ENCODE data around the gene CES1.
"Not testable (repeated sequence)": the region's sequence is repeated elsewhere in the genome, so short reads cannot be mapped to it uniquely, and the experiment has no call there.

DNA sequence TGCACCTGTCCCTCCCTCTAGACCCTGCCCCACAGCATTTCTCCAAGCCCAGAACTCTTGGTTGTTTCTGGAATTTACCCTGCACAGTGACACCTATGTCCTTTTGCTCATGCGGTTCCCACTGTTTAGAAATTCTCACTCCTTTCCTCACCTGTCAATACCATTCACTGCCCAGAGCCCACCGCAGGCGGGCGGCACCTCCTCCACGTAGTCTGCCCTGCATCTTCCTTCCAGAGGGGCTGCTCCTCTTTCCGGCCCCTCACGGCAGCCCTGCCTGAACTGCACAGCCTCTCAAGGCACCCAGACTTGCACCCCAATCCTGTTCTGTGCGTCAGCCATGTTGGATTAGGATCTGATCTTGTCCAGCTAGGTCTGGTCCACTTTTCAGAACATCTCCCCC is 51.4 kb downstream of the CES1 start:
- not testable (repeated sequence) for TF ChIP-seq CTCF (IDR thresholded peaks at IDR 0.05; ENCODE audit: low read depth, low read length, poor library complexity, severe bottlenecking); EZH2phosphoT487 (IDR thresholded peaks at IDR 0.05; ENCODE audit: borderline replicate concordance, low read length)
